GM10248 (cell line): ENCODE measurements around the gene LMF1.

Source experiments
- CTCF ChIA-PET: fragments of 300-600 bp; sonication (Branson Sonifier 250); formaldehyde crosslinking; extraction: SDS; loops from one replicate; lab custom pipeline; 2021; ENCODE audit warnings: antibody characterized with exemption; lab: Yijun Ruan, JAX
- POLR2A ChIA-PET: fragments of 350-650 bp; sonication (Branson Sonifier 250); formaldehyde crosslinking; extraction: SDS; loops from one replicate; lab custom pipeline; 2020; ENCODE audit warnings: antibody characterized with exemption; lab: Yijun Ruan, JAX
- DNase-seq: peaks from one replicate; pipeline ENCODE4 v3.0.0; 2012; ENCODE audit errors: extremely low spot score
- CTCF ChIP-seq: IDR thresholded peaks from 2 replicates; pipeline ENCODE4 v1.5.1; 2012; ENCODE audit warnings: mild to moderate bottlenecking, low read depth; ENCODE audit errors: extremely low read depth, missing control alignments, control extremely low read depth

Gene LMF1

DNA sequence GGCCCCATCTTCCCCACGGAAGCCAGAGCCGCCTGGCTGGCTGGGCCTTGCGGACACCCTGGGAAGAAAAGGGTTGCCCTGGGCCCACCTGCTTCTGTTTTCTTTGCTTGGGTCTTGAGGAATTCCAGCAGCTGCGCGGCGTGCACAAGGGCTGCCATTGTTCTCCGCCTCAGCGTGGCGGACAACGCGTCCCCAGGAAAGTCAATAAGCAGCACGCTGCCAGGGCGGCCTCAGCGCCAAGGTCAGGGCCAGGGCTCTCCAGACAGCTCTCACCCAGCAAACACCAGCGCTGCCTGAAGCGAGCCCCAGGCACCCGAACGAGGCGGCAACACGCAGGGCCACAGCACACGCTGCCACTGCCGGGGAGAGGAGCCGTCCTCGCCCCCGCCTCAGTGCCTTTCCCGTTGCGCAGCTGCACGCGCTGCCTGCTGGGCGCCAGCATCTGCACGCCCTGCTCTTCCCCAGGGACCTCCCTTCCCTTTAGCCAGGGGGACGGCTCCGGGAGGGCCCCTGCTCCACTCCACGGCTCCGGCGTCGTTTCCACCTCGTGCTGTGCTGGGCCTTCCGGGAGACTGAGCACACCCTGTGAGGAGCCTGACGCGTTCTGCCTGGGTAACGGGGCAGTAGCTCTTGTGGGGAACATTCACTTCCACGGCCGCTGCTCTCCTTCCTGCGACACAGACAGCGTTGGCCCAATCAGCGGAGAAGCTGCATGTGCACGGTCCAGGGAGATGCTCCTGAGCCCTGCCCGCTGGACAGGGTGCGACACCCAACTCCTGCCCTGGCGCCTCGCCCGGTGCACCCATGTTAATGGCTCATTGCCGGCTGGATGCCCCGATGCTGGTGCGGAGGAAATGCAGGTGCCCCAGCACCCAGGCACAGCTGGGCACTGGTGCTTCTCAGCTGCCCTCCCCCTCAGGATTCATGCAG, 57.8 kb downstream of the LMF1 start:
- ChIA-PET CTCF (no interaction called here), POLR2A (no interaction called here)
- no peak for DNase-seq
- no peak for TF ChIP-seq CTCF

DNA sequence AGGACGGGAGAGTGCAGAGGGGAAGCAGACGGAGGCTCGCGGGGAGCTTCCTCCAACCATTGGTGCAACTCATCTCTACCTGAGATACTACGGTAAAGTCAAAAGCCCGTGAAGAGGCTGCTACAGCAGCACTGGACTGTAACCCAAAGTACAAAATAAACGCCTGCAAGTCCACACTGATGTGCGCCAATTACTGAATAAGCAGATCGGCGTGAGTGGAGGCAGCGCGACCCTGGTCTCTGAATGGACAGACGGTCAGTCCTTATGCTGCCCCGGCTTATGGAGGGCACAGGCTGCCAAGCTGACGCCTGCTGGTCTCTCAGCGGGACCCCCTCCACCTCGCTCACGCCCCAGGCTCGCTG, 58.5 kb downstream of the LMF1 start:
- CTCF ChIA-PET, result no interaction called here
- DNase-seq, result no peak
- POLR2A ChIA-PET, result no interaction called here
- no peak for TF ChIP-seq CTCF

- ChIA-PET POLR2A (no interaction called here), CTCF (no interaction called here)
- no peak for DNase-seq
- TF ChIP-seq CTCF, result no peak
Observed at GRCh38 chr16:911604-912321, 59.0 kb downstream of the LMF1 start.

DNA sequence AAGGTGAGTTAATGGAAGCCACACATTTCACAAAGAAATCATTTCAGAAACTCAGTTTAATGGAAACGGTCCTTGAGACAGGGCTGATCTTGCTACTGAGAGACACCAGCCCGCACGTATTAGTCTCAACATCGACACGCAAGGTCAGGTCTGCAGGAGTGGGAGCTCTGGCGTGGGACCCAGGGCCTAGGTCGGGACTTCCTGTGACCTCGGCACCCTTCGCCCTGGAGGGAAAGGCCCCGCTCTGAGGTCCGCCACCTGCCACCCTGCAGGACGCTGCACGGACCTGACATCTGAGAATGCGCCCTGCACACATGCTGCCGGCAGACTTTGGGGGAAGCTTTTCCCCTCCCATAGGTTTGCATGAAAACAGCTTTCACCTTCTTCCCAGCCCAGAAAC, 59.7 kb downstream of the LMF1 start:
- TF ChIP-seq CTCF, result no peak
- ChIA-PET CTCF (no interaction called here), POLR2A (no interaction called here)
- no peak for DNase-seq

GRCh38 chr16:910181-910580, 60.6 kb downstream of the LMF1 start:
- DNase-seq, result no peak
- no peak for TF ChIP-seq CTCF
- ChIA-PET CTCF (no interaction called here), POLR2A (no interaction called here)

GRCh38 chr16:909281-910000, 61.3 kb downstream of the LMF1 start:
- no peak for DNase-seq
- POLR2A ChIA-PET, result no interaction called here

More at GRCh38 chr16:909281-910000, 61.3 kb downstream of the LMF1 start:
- CTCF ChIA-PET, result no interaction called here
- no peak for TF ChIP-seq CTCF
